HG03354 (cell line): ENCODE results near the gene CKAP5.
A peak's percentile ranks its signal among the peaks of the same experiment; 100 is the strongest.

ENCODE experiments used
- ATAC-seq: cut with Tn5 transposase; IDR thresholded peaks from one replicate; pipeline ENCODE4 v1.9.1; 2021; ENCODE audit warnings: mild to moderate bottlenecking; ENCODE audit not compliant: unreplicated experiment, poor library complexity, severe bottlenecking

CKAP5 gene

DNA sequence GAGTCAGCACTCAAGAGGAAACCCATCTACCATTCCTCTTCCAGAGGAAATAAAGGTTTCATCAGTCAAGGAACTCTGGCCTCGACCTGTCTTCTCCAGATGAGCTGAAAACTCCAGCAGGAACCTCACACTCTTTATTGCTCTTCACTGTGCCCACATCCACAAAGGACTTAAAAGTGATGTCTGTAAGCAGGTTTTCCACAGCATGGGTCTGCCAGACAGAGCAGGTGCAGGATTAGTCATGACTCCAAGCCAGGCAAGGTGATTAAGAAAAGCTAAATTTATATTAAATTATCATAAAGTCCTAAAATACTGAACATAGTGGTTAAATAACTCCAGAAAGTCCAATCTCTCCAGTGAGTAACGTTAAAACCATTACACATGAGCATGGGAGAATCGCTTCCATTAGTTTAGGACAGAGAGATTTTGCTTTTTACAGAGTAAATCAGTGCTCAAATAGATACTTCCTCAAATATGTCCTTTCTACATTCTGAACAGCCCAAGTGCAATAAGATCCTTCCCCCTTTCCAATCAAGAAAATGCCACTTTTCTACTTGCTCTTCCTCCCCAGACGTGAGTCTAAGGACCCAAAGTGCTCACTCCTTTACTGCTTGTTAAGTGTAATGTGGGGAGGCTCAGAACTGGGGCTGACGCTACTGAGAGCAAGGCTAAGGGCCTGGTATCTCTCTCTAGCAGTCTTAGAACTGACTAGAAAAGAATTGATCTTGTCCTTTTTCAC, 10.7 kb upstream of the CKAP5 start:
- ATAC-seq: no peak

DNA sequence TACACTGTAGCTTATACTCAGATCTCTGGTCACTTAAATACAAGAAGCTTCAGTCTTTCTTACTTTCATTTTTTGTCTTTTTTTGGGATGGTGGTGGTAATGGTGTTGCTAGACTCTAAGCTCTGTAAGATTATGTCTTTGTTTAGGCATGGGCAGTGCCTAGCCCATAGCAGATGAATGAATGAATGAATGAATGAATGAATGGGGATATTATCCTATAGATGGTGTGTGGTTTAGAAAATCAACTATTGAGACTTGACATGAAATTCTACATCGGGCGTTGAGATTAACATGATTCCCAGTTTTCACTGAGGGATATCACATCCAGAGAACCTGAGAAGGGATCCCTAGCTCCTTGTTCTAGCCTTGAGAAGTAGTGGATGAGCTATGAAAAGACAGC, 9.8 kb upstream of the CKAP5 start:
- no peak for ATAC-seq

DNA sequence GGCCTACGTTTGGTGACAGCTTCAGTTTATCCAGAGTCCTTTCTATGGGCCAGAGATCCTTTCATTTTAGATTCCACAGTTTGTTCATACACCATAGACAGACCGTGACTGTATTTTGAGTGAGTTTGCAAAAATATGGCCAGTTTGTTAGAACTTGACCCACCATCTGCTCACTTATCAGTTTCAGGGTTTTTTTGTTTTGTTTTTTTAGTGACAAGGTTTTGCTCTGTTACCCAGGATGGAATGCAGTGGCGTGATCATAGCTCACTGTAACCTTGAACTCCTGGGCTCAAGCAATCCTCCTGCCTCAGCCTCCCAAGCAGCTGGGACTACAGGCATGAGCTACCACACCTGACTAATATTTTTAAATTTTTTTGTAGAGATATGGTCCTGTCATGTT, 9.1 kb upstream of the CKAP5 start:
- no peak for ATAC-seq

DNA sequence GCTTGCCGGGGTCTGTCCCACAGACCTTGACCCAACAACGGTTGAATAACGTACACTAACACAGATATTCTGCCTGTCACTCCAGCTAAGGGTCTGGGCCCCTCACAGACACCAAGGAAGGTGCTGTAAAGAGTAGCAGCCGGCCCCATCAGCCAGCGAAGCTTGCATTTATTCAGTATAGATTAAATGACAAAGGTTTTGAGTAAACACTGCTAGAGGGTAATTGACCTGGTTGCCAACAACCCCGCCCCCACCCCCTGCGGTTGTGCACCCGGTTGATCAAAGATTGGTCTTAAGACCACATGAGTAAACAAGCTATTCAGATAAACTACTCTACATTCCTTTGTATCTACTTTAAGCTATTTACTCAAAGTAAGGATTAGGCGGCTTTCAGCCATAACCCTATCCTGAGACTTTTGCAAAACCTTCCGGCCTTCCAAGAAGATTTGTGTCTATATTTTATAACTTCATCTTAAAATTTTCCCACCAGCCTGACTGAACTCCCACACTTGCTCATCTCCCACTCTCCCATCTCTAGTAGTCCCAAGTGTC, 4.8 kb upstream of the CKAP5 start:
- no peak for ATAC-seq

DNA sequence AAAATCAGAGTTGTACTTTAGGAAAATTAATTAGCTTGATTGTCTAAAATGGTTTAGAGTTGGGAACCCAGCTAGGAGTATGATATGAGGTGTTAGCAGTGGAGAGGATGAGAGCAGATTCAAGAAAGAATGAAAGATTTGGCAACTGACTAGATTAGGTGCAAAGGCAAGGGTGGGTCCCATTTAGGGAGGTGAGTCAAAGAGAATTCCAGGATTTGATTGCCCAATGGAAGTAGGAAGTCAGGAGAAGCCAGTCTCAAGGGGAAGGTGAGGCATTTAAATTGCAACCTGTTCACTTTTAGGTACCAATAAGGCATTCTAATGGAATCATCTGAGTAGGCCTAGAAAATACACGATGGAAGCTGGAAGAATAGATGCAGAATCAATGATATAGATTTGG, 3.6 kb upstream of the CKAP5 start:
- ATAC-seq: no peak

GRCh38 chr11:46846510-46846830, 390 bp upstream of the CKAP5 start:
- peak; percentile 4 for ATAC-seq

DNA sequence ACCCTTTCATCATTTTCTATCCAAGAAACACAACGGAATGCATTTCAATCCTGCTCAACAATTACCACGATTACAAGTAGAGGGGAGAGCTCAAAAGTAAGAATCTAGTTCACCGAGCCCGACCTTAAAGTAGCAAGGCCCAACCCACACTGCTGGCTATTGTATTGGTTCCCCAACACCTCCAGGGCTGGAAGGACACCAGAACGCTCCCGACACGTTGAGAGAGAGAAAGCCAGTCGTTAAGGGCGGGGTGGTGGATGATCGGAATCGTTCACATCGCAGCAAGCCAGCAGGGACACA, 690 bp downstream of the CKAP5 start:
- no peak for ATAC-seq

GRCh38 chr11:46840116-46840515, 6.0 kb downstream of the CKAP5 start:
- no peak for ATAC-seq

DNA sequence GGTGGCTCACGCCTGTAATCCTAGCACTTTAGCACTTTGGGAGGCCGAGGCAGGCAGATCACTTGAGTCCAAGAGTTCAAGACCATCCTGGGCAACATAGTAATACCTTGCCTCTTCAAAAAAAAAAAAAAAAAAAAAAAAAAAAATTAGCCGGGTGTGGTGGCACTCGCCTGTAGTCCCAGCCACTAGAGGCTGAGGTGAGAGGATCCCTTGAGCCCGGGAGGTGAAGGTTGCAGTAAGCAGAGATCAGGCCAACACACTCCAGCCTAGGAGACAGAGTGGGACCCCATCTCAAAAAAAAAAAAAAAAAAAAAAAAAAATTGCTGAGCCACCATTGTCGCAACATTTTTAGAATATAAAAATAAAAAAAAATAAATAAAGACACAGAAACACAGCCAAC, 7.6 kb downstream of the CKAP5 start:
- ATAC-seq: no peak

- ATAC-seq: no peak
These were observed 8.2 kb downstream of the CKAP5 start for GRCh38 chr11:46837860-46838259.

- no peak for ATAC-seq
These were observed 9.2 kb downstream of the CKAP5 start for GRCh38 chr11:46836870-46837269.

DNA sequence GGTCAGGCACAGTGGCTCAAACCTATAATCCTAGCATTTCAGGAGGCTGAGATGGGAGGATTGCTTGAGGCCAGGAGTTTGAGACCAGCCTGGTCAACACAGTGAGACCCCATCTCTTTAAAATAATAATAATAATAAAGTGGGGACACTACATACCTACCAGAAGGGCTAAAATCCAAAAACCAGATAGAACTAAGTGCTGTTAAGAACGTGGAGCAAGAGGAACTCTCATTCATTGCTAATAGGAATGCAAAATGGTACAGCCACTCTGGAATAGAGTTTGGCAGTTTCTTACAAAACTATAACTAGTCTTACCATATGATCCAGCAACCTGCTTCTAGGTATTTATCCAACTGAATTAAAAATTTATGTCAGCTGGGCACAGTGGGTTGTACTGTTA, 9.6 kb downstream of the CKAP5 start:
- ATAC-seq: no peak

DNA sequence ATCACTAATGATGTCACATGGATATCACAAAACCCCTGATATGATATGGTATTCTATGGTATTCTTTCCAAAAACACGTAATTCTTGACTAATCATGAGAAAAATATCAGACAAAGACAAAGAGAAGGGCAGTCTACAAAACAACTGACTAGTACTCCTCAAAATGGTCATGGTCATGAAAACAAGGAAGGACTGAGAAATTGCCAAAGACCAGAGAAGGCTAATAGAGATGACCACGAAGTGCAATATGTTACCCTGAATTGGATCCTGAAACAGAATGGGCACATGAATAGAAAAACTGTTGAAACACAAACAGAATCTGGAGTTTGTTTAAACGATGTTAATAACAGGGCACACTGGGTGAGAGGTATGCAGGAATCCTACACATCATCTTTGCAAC, 10.2 kb downstream of the CKAP5 start:
- ATAC-seq: no peak

- no peak for ATAC-seq
These were observed 11.3 kb downstream of the CKAP5 start for GRCh38 chr11:46834821-46835220.

- ATAC-seq: no peak
These were observed 13.4 kb downstream of the CKAP5 start for GRCh38 chr11:46832511-46833214.

DNA sequence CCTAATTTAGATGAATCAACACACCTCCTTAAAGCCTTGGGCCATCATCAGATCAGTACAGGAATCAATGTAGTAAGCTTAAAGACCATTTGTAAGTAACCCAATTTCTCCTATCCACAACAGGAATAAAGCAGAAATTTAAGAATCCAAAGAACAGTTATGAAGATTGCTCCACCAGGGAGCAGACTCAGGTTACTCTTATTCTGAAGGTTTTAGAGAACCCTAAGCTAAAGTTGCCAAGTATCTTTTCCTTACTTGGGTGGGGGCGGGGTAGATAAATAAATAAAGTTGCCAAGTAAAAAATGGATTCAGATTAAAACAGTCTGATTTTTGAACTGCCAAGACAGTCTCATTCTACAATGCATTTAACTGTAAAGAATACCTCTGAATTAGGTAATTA, 18.1 kb downstream of the CKAP5 start:
- no peak for ATAC-seq

DNA sequence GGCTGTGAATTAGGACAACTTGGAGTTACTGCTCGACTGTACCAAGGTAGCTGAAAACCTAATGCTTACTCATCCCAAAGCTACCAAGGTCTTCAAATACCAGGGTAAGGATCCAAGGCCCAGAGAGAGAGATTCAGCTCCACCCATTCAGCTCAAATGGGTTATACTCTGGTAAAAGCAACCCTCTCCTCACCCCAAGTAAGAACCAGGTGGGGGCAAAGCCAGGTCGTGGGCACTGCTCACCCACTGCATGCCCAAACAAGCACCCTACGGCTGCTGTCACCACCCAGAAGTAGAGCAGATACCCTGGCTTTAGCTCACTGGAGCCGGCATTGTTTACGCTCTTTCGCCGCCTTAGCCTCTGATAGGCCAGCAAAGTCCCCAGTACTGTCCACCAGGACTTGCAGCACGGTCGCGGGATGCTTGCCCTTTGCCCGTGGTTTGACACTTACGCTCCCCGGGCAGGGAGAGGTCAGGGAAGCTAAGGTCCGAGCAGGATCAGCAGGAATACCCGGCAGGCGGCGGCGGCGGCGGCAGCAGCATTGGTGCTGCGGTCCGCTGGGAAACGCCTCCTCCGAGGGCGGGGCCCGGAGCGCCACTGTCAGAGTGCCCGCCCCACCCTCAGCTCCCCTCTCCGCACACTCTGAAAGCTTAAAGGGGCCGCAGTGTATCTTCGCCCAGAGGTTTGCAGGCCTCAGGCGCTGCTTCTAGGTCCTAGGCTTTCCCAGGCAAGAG, 19.6 kb downstream of the CKAP5 start:
- ATAC-seq: peak; percentile 99

DNA sequence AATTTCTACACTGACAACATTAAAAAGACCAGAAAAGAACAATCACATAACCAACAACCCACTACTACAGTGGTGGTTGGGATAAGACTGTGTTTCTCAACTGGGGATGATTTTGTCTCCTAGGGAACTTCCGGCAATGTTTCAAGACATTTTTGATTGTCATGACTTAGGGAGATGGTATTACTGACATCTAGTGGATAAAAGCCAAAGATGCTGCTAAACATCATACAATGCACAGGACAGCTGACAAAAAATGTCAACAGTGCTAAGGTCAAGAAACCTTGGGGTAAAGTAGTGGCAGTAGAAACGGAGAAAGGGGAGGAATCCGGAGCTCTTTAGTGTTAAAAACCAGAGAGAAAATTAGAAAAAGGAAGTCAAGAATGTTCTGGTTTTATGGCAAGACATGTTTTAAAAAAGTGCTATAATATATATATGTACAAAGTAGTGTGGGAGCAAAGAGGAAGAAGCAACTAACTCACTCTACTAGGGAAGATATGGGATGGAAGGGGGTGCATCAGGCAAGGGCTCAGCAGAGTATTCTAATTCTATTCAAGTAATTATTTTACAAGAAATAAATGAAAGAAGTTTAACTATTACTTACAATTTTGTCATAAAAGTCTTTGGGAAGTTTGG, 37.2 kb downstream of the CKAP5 start:
- ATAC-seq: no peak

DNA sequence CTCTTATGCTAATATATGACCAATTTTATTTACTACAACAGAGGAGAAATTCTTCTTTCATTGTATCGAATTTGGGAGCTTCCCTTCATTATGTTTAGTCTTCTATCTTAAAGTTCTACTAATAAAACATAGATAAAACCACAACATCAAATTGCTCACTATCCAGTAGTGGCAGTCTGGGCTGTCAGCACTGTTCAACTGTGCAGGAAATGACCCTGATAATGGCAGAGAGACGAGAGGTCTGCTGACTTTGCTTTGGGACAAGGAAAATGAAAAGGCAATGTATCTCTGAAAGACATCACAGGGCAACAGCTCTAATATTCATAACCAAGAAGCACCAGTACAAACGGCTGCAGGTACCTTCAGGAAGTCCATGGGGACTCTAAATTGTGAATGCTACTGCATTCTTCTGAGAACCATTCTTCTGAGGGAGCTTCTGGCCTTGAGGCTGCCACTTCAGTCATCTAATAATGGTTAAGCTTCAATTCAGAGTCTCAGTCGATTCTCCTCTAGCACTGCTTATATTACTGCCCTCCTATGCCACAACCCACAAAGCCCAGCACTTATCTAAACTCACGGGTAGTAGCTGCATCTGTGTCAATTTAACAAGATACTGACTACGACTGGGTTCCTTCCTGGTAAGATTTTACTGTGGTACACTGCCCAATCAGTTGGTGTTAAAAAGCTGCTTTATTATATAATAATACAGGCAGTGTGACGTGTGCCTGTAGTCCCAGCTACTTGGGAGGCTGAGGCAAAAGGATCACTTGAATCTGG, 44.2 kb downstream of the CKAP5 start:
- ATAC-seq: no peak

- ATAC-seq: no peak
These were observed 45.9 kb downstream of the CKAP5 start for GRCh38 chr11:46800177-46800576.
